HepG2 (cell line): Measurements from ENCODE around the gene UTS2R. TPM values are rescaled to one million over a fixed set of nuclear protein-coding genes. Genes with fewer than 3 reads are reported as not detected.

Experiments
- GABPB1 ChIP-seq: IDR thresholded peaks from 2 replicates; pipeline ENCODE4 v1.6.1; 2016; ENCODE audit warnings: mild to moderate bottlenecking, missing genetic modification reagents, moderate library complexity, missing compliant biosample characterization
- KDM4B ChIP-seq: sonication (generic); formaldehyde crosslinking; IDR thresholded peaks from 2 replicates; pipeline ENCODE4 v1.4.0; 2020; ENCODE audit warnings: missing genetic modification reagents
- MEIS1 ChIP-seq: sonication (generic); formaldehyde crosslinking; IDR thresholded peaks from 2 replicates; pipeline ENCODE4 v1.9.0; 2021; ENCODE audit warnings: mild to moderate bottlenecking, missing genetic modification reagents, moderate library complexity, borderline replicate concordance
- MEIS2 ChIP-seq: sonication (generic); formaldehyde crosslinking; IDR thresholded peaks from 2 replicates; pipeline ENCODE4 v1.9.0; 2021; ENCODE audit warnings: mild to moderate bottlenecking, missing genetic modification reagents
- NR1H2 ChIP-seq: sonication (generic); formaldehyde crosslinking; IDR thresholded peaks from 2 replicates; pipeline ENCODE4 v1.8.1; 2022; ENCODE audit warnings: low read depth, missing genetic modification reagents, borderline replicate concordance
- PITX1 ChIP-seq: sonication (generic); formaldehyde crosslinking; IDR thresholded peaks from 2 replicates; pipeline ENCODE4 v1.5.1; 2020; ENCODE audit warnings: mild to moderate bottlenecking, missing genetic modification reagents
- TCF7 ChIP-seq: sonication (generic); IDR thresholded peaks from 2 replicates; pipeline ENCODE4 v1.6.1; 2016; ENCODE audit warnings: antibody characterized with exemption, low read depth
- ZMYM2 ChIP-seq: sonication (generic); formaldehyde crosslinking; IDR thresholded peaks from 2 replicates; pipeline ENCODE4 v1.8.0; 2022; ENCODE audit warnings: mild to moderate bottlenecking, missing genetic modification reagents
- ZNF251 ChIP-seq: sonication (generic); formaldehyde crosslinking; IDR thresholded peaks from 2 replicates; pipeline ENCODE4 v1.9.0; 2021; ENCODE audit warnings: mild to moderate bottlenecking, missing genetic modification reagents
- ZNF546 ChIP-seq: sonication (generic); formaldehyde crosslinking; conservative IDR thresholded peaks from 2 replicates; pipeline ENCODE4 v1.8.1; 2023; ENCODE audit warnings: mild to moderate bottlenecking, missing genetic modification reagents
- polyA plus RNA-seq, 8 experiments: library from polyadenylated mRNA; depleted of rRNA in 3 of 8; stranded (reverse) in 7 of 8; unstranded in 1 of 8; fragments of >200 nt; fragmentation: Illumina TruSeq in 4 of 8; extraction: Trizol in 4 of 8; gene quantifications; 2 replicates each; pipeline versions ENCODE4 v1.2.1 to v1.2.3, GENCODE V29; 2011 to 2016; ENCODE audit warnings: low read depth in 4 of 8, missing spikeins in 1 of 8, mixed read lengths in 1 of 8; ENCODE audit not compliant: insufficient read depth in 1 of 8
- total RNA-seq, 5 experiments: library from RNA; depleted of rRNA; stranded (reverse); fragments of >200 nt; fragmentation: Illumina TruSeq; extraction: Trizol; gene quantifications; 2 replicates each; pipeline ENCODE4 v1.2.3, GENCODE V29; 2016; ENCODE audit warnings: low read depth in 1 of 5
- TF ChIP-seq, protein P1 (sequence below): sonication (generic); formaldehyde crosslinking; IDR thresholded peaks from 2 replicates; pipeline ENCODE4 v1.5.0; 2020; ENCODE audit warnings: mild to moderate bottlenecking, missing genetic modification reagents
- TF ChIP-seq, protein P2 (sequence below): sonication (generic); formaldehyde crosslinking; IDR thresholded peaks from 2 replicates; pipeline ENCODE4 v1.8.1; 2023; ENCODE audit warnings: missing genetic modification reagents, inconsistent platforms, borderline replicate concordance
- TF ChIP-seq, protein P3 (sequence below): sonication (generic); formaldehyde crosslinking; IDR thresholded peaks from 2 replicates; pipeline ENCODE4 v1.4.0; 2020; ENCODE audit warnings: missing genetic modification reagents

The UTS2R gene
- total and polyA plus RNA-seq, 2 of the 13 experiments (the other 11 are each of a cell fraction or from before 2014, with no cell fraction given): 0.13 to 0.15 TPM

DNA sequence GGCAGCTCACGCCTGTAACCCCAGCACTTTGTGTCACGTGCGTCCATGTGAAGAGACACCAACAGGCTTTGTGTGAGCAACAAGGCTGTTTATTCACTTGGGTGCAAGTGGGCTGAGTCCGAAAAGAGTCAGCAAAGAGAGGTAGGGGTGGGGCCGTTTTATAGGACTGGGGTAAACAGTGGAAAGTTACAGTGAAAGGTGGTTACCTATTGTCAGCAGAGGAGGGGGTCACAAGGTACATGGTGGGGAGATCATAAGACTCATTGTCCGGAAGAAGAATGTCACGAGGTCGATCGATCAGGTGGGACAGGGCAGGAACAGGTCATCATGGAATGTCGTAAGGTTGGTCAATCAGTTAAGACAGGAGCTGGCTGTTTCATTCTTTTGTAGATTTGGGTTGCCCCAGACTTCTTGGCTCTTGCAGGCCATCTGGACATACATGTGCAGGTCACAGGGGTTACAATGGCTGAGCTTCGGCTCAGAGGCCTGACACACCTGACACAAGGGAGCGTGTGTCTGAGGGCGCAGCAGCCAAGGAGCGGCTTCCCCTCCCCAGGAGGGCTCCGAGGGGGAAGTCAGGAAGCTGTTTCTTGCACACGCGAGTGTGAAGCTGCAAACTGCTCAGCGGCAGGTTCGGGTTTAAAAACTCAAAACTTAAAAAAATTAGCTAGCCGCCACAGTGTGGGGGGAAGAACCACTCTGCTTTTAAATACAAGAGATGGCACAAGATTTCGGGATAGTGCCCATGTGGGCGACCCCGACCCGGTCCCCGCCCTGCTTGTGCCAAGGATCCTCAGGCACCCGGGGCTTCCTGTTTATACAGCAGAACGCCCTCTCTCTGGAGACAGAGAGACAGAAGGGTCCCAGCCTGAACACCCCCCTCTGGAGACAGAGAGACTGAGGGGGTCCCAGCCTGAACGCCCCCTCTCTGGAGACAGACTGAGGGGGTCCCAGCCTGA lies 24.9 kb upstream of the UTS2R start (continued):
- TF ChIP-seq, protein P1, sequence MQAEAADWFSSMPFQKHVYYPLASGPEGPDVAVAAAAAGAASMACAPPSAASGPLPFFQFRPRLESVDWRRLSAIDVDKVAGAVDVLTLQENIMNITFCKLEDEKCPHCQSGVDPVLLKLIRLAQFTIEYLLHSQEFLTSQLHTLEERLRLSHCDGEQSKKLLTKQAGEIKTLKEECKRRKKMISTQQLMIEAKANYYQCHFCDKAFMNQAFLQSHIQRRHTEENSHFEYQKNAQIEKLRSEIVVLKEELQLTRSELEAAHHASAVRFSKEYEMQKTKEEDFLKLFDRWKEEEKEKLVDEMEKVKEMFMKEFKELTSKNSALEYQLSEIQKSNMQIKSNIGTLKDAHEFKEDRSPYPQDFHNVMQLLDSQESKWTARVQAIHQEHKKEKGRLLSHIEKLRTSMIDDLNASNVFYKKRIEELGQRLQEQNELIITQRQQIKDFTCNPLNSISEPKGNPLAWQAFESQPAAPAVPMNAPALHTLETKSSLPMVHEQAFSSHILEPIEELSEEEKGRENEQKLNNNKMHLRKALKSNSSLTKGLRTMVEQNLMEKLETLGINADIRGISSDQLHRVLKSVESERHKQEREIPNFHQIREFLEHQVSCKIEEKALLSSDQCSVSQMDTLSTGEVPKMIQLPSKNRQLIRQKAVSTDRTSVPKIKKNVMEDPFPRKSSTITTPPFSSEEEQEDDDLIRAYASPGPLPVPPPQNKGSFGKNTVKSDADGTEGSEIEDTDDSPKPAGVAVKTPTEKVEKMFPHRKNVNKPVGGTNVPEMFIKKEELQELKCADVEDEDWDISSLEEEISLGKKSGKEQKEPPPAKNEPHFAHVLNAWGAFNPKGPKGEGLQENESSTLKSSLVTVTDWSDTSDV: no peak
- TF ChIP-seq, protein P2, sequence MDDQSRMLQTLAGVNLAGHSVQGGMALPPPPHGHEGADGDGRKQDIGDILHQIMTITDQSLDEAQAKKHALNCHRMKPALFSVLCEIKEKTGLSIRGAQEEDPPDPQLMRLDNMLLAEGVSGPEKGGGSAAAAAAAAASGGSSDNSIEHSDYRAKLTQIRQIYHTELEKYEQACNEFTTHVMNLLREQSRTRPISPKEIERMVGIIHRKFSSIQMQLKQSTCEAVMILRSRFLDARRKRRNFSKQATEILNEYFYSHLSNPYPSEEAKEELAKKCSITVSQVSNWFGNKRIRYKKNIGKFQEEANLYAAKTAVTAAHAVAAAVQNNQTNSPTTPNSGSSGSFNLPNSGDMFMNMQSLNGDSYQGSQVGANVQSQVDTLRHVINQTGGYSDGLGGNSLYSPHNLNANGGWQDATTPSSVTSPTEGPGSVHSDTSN (CRISPR knock-in tag): no peak
- TF ChIP-seq GABPB1 (CRISPR knock-in tag) (peak; percentile 81), ZNF546 (CRISPR knock-in tag) (no peak; the same call in 1 of the 2 replicates), TCF7 (peak; percentile 75), ZNF251 (CRISPR knock-in tag) (peak; percentile 51; the same call in 1 of the 2 replicates), KDM4B (CRISPR knock-in tag) (no peak; the same call in 1 of the 2 replicates), MEIS1 (CRISPR knock-in tag) (peak; percentile 97), MEIS2 (CRISPR knock-in tag) (peak; percentile 97; the same call in 1 of the 2 replicates), ZMYM2 (CRISPR knock-in tag) (peak; percentile 75), NR1H2 (no peak; the same call in 1 of the 2 replicates), PITX1 (CRISPR knock-in tag) (peak; percentile 95)
- TF ChIP-seq, protein P3, sequence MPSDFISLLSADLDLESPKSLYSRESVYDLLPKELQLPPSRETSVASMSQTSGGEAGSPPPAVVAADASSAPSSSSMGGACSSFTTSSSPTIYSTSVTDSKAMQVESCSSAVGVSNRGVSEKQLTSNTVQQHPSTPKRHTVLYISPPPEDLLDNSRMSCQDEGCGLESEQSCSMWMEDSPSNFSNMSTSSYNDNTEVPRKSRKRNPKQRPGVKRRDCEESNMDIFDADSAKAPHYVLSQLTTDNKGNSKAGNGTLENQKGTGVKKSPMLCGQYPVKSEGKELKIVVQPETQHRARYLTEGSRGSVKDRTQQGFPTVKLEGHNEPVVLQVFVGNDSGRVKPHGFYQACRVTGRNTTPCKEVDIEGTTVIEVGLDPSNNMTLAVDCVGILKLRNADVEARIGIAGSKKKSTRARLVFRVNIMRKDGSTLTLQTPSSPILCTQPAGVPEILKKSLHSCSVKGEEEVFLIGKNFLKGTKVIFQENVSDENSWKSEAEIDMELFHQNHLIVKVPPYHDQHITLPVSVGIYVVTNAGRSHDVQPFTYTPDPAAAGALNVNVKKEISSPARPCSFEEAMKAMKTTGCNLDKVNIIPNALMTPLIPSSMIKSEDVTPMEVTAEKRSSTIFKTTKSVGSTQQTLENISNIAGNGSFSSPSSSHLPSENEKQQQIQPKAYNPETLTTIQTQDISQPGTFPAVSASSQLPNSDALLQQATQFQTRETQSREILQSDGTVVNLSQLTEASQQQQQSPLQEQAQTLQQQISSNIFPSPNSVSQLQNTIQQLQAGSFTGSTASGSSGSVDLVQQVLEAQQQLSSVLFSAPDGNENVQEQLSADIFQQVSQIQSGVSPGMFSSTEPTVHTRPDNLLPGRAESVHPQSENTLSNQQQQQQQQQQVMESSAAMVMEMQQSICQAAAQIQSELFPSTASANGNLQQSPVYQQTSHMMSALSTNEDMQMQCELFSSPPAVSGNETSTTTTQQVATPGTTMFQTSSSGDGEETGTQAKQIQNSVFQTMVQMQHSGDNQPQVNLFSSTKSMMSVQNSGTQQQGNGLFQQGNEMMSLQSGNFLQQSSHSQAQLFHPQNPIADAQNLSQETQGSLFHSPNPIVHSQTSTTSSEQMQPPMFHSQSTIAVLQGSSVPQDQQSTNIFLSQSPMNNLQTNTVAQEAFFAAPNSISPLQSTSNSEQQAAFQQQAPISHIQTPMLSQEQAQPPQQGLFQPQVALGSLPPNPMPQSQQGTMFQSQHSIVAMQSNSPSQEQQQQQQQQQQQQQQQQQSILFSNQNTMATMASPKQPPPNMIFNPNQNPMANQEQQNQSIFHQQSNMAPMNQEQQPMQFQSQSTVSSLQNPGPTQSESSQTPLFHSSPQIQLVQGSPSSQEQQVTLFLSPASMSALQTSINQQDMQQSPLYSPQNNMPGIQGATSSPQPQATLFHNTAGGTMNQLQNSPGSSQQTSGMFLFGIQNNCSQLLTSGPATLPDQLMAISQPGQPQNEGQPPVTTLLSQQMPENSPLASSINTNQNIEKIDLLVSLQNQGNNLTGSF (CRISPR knock-in tag): peak; percentile 98
